GM21423 (cell line): ENCODE results near the gene MCHR2.

Experiments used
- ATAC-seq: cut with Tn5 transposase; IDR thresholded peaks from one replicate; pipeline ENCODE4 v1.9.1; 2021; ENCODE audit warnings: mild to moderate bottlenecking, moderate library complexity; ENCODE audit not compliant: unreplicated experiment

MCHR2 gene

GRCh38 chr6:99905209-99906106, 88.6 kb downstream of the MCHR2 start:
- peak; percentile 95 for ATAC-seq

GRCh38 chr6:99901596-99902384, 92.2 kb downstream of the MCHR2 start:
- no peak for ATAC-seq

- no peak for ATAC-seq
Observed at GRCh38 chr6:99894815-99895214, 99.2 kb downstream of the MCHR2 start.

DNA sequence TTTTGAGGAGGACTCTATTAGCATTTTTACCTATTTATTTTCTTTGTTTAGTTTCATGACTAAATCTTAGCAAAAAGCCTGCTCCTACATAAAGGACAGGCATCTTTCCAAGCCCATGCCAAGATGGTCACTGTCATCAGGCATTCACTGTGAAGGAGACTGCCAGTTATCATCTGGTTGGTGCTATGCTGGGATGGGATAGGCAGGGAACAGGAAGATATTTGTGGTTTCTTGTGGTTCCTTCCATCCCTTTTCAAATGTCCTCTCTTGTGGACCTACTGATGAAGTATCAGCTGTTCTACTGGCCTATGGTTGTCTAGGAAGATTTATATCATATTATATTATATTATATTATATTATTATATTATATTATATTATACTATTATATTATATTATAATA, 107.0 kb downstream of the MCHR2 start:
- no peak for ATAC-seq

- ATAC-seq = no peak
Observed at GRCh38 chr6:99885051-99885450, 109.0 kb downstream of the MCHR2 start.

- no peak for ATAC-seq
Observed at GRCh38 chr6:99882128-99882702, 111.8 kb downstream of the MCHR2 start.

DNA sequence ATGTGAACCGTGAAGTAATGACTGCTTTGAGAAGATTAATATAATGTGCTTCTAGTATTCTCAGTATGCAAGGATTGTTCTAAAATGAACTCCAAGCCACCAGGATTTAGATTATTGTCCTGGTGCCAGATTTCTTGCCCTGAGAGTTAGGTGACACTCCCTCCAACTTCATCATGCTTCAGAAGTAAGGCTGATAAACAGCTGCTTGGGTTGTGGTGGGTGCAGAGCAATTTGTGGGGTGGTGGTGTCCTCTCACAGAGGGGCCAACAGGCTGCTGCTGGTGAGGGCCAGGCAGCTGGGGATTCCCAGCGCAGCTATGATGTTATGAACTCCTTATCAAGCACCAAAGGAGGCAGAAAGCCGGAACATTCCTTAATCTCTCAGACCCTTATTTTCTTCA, 114.6 kb downstream of the MCHR2 start:
- no peak for ATAC-seq

- ATAC-seq = no peak
Observed at GRCh38 chr6:99875068-99875467, 119.0 kb downstream of the MCHR2 start.

- no peak for ATAC-seq
Observed at GRCh38 chr6:99873084-99873483, 120.9 kb downstream of the MCHR2 start.

DNA sequence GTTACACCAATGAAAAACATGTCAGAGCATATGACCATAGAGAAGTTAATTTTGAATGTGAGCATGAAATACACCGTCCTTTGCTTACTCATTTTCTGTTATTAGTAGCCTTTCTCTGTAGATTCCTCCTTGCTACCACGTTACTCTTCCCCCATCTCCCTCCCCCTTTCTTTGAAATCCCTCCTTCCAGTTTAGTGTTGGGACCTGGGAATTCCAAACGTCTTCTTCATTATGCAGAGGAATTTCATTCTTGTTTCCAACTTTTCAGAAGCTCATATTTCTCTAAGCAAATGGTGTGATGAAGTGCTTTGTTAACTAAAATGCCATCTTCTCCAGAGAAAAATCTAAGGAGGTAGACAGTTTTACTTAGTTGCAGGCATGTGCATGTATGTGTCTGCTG, 122.4 kb downstream of the MCHR2 start:
- no peak for ATAC-seq
